Measurements from ENCODE around the gene HLA-C. TPM values are rescaled to one million over a fixed set of nuclear protein-coding genes. Genes with fewer than 3 reads are reported as not detected.

Gene HLA-C
- total RNA-seq, result 100 to 1,000 TPM; 106 to 510 (median 336) TPM

GRCh38 chr6:31271641-31272357 is at the start of gene HLA-C:
Gene HLA-C (minus strand): TSS chr6:31272092. CDS start chr6:31272071, 21 bp downstream.
- H3K4me1 ChIP-seq, result peaks cover 7% of the 10 kb centered on the region
- H3K27ac ChIP-seq, result peak within 1 kb of the TSS; percentile 95
- DNase-seq (ENCODE audit: low spot score in 2 of 2), result peak; percentile 97
- no peaks in the 10 kb centered on the region for H3K36me3 ChIP-seq
- peak within 1 kb of the TSS; percentile 72 for H3K4me3 ChIP-seq
- H3K9me3 ChIP-seq, result no peaks in the 10 kb centered on the region
- TF ChIP-seq EP300 (IDR thresholded peaks at IDR 0.05) (no peak), POLR2A (IDR thresholded peaks at IDR 0.05) (peak in 1 of 2 donors; percentile 69), POLR2AphosphoS5 (IDR thresholded peaks at IDR 0.05) (peak in 1 of 3 donors; percentile 89)
- under 1% methylated on average over 27 of the region's 62 CpGs for WGBS
- no peaks in the 10 kb centered on the region for H3K27me3 ChIP-seq

GRCh38 chr6:31321005-31321707 is 49.3 kb upstream of the HLA-C start:
- Histone ChIP-seq H3K27me3 (no peaks in the 10 kb centered on the region), H3K36me3 (no peaks in the 10 kb centered on the region), H3K9me3 (no peaks in the 10 kb centered on the region), H3K4me3 (no peak overlapping the region), H3K27ac (no peak overlapping the region), H3K4me1 (no peaks in the 10 kb centered on the region)
- DNase-seq (ENCODE audit: low spot score in 2 of 2), result no peak
- 35% methylated on average over 1 of the region's 1 CpG for WGBS
- TF ChIP-seq POLR2A (IDR thresholded peaks at IDR 0.05) (no peak), CTCF (IDR thresholded peaks at IDR 0.05) (no peak), EP300 (IDR thresholded peaks at IDR 0.05) (no peak), POLR2AphosphoS5 (IDR thresholded peaks at IDR 0.05) (no peak)

- no peaks in the 10 kb centered on the region for H3K9me3 ChIP-seq
- H3K4me1 ChIP-seq, result no peaks in the 10 kb centered on the region
- no peaks in the 10 kb centered on the region for H3K27me3 ChIP-seq
- no peak for DNase-seq (ENCODE audit: low spot score in 2 of 2)
- 40% methylated on average over 2 of the region's 2 CpGs for WGBS
- H3K36me3 ChIP-seq, result no peaks in the 10 kb centered on the region
- TF ChIP-seq EP300 (IDR thresholded peaks at IDR 0.05) (no peak), POLR2A (IDR thresholded peaks at IDR 0.05) (no peak), POLR2AphosphoS5 (IDR thresholded peaks at IDR 0.05) (no peak), CTCF (IDR thresholded peaks at IDR 0.05) (no peak)
- no peak overlapping the region for H3K4me3 ChIP-seq
- H3K27ac ChIP-seq, result no peak overlapping the region
Observed at GRCh38 chr6:31317036-31317435, 45.1 kb upstream of the HLA-C start.

GRCh38 chr6:31309641-31310040 is 37.7 kb upstream of the HLA-C start:
- no peaks in the 10 kb centered on the region for H3K9me3 ChIP-seq
- no peak for TF ChIP-seq EP300 (IDR thresholded peaks at IDR 0.05)
- no peak for TF ChIP-seq POLR2AphosphoS5 (IDR thresholded peaks at IDR 0.05)
- TF ChIP-seq CTCF (IDR thresholded peaks at IDR 0.05), result no peak
- TF ChIP-seq POLR2A (IDR thresholded peaks at IDR 0.05), result no peak
- no peak overlapping the region for H3K4me3 ChIP-seq
- DNase-seq (ENCODE audit: low spot score in 2 of 2), result no peak
- H3K27me3 ChIP-seq, result peaks cover 41% of the 10 kb centered on the region
- H3K4me1 ChIP-seq, result peaks cover 12% of the 10 kb centered on the region
- no peaks in the 10 kb centered on the region for H3K36me3 ChIP-seq
- no peak overlapping the region for H3K27ac ChIP-seq
- WGBS, result 75% methylated on average over 2 of the region's 2 CpGs

- H3K4me3 ChIP-seq, result peak overlapping the region; percentile 47
- WGBS, result 27% methylated on average over 7 of the region's 11 CpGs
- TF ChIP-seq EP300 (IDR thresholded peaks at IDR 0.05) (no peak), POLR2A (IDR thresholded peaks at IDR 0.05) (no peak), POLR2AphosphoS5 (IDR thresholded peaks at IDR 0.05) (no peak), CTCF (IDR thresholded peaks at IDR 0.05) (no peak)
Observed at GRCh38 chr6:31308845-31309175, 36.9 kb upstream of the HLA-C start.

More at GRCh38 chr6:31308845-31309175, 36.9 kb upstream of the HLA-C start:
- Histone ChIP-seq H3K36me3 (no peaks in the 10 kb centered on the region), H3K4me1 (peaks cover 12% of the 10 kb centered on the region), H3K27me3 (peaks cover 41% of the 10 kb centered on the region), H3K27ac (no peak overlapping the region), H3K9me3 (no peaks in the 10 kb centered on the region)
- DNase-seq (ENCODE audit: low spot score in 2 of 2), result no peak
